Suprapubic skin (tissue), 4 donors: ENCODE results near the gene CCDC126. TPM values are rescaled to one million over a fixed set of nuclear protein-coding genes. Genes with fewer than 3 reads are reported as not detected.

Experiments
- DNase-seq, 2 donors: peaks; one replicate each; pipeline ENCODE4 v3.0.0-alpha.2; 2019; ENCODE audit warnings: low spot score in 2 of 2
- H3K27ac ChIP-seq: fragments of 200-600 bp; sonication (generic); one replicate; pipeline ENCODE4 v1.5.1; 2019
- H3K27me3 ChIP-seq: fragments of 200-600 bp; sonication (generic); one replicate; pipeline ENCODE4 v1.5.1; 2019
- H3K36me3 ChIP-seq: fragments of 200-600 bp; sonication (generic); one replicate; pipeline ENCODE4 v1.5.1; 2019
- H3K4me1 ChIP-seq: fragments of 200-600 bp; sonication (generic); one replicate; pipeline ENCODE4 v1.5.1; 2019
- H3K4me3 ChIP-seq: fragments of 200-600 bp; sonication (generic); one replicate; pipeline ENCODE4 v1.5.1; 2019; ENCODE audit warnings: mild to moderate bottlenecking
- H3K9me3 ChIP-seq: fragments of 200-600 bp; sonication (generic); one replicate; pipeline ENCODE4 v1.5.1; 2019
- CTCF ChIP-seq, 2 donors: fragments of 200-600 bp in 1 of 2; fragments of 450-650 bp in 1 of 2; sonication (generic) in 1 of 2; IDR thresholded peaks; one replicate each; pipeline ENCODE4 v1.5.1; 2016 to 2019; ENCODE audit warnings: antibody characterized with exemption in 2 of 2, mild to moderate bottlenecking in 1 of 2, moderate library complexity in 1 of 2
- EP300 ChIP-seq: sonication (generic); formaldehyde crosslinking; IDR thresholded peaks from one replicate; pipeline ENCODE4 v1.6.1; 2017; ENCODE audit warnings: antibody characterized with exemption
- POLR2A ChIP-seq, 2 donors: fragments of 450-650 bp; IDR thresholded peaks; one replicate each; pipeline ENCODE4 v1.6.1; 2017; ENCODE audit warnings: antibody characterized with exemption in 2 of 2, mild to moderate bottlenecking in 2 of 2, moderate library complexity in 2 of 2
- POLR2AphosphoS5 ChIP-seq, 3 donors: sonication (generic); formaldehyde crosslinking; IDR thresholded peaks; one replicate each; pipeline ENCODE4 v1.6.1; 2017; ENCODE audit warnings: antibody characterized with exemption in 3 of 3
- WGBS: methylation state at CpG from one replicate; pipeline ENCODE4 v1.1.5; 2018; 5-methylcytosine and 5-hydroxymethylcytosine counted together
- total RNA-seq, 4 donors: library from RNA; depleted of rRNA; stranded (reverse); fragments of >200 nt; gene quantifications; one replicate each; pipeline ENCODE4 v1.1.0, GENCODE V29; 2016

CCDC126 gene
- total RNA-seq, 4 donors from 2014 or later, result 7.1 to 25.4 (median 11.5) TPM

- Histone ChIP-seq H3K27me3 (no peaks in the 10 kb centered on the region), H3K27ac (no peak overlapping the region), H3K4me3 (no peak overlapping the region), H3K4me1 (no peaks in the 10 kb centered on the region), H3K9me3 (no peaks in the 10 kb centered on the region), H3K36me3 (no peaks in the 10 kb centered on the region)
- TF ChIP-seq EP300 (no peak), POLR2AphosphoS5 (IDR thresholded peaks at IDR 0.05) (no peak), CTCF (IDR thresholded peaks at IDR 0.05) (no peak), POLR2A (IDR thresholded peaks at IDR 0.05) (no peak)
- no peak for DNase-seq
- WGBS, result 94% methylated on average over 22 of the region's 22 CpGs
Observed at GRCh38 chr7:23655433-23655832, 58.3 kb downstream of the CCDC126 start.

- no peaks in the 10 kb centered on the region for H3K9me3 ChIP-seq
- H3K36me3 ChIP-seq, result no peaks in the 10 kb centered on the region
- WGBS, result 88% methylated on average over 7 of the region's 7 CpGs
- H3K27me3 ChIP-seq, result no peaks in the 10 kb centered on the region
- DNase-seq, result no peak
- no peak overlapping the region for H3K4me3 ChIP-seq
- H3K4me1 ChIP-seq, result no peaks in the 10 kb centered on the region
- no peak for TF ChIP-seq CTCF (IDR thresholded peaks at IDR 0.05)
- TF ChIP-seq EP300, result no peak
- TF ChIP-seq POLR2A (IDR thresholded peaks at IDR 0.05), result no peak
- no peak for TF ChIP-seq POLR2AphosphoS5 (IDR thresholded peaks at IDR 0.05)
- no peak overlapping the region for H3K27ac ChIP-seq
Observed at GRCh38 chr7:23658831-23659427, 61.7 kb downstream of the CCDC126 start.

GRCh38 chr7:23661385-23661784, 64.2 kb downstream of the CCDC126 start:
- no peak for DNase-seq
- Histone ChIP-seq H3K4me1 (no peaks in the 10 kb centered on the region), H3K36me3 (no peaks in the 10 kb centered on the region), H3K9me3 (no peaks in the 10 kb centered on the region), H3K27me3 (no peaks in the 10 kb centered on the region), H3K4me3 (no peak overlapping the region), H3K27ac (no peak overlapping the region)
- no peak for TF ChIP-seq CTCF (IDR thresholded peaks at IDR 0.05)
- no peak for TF ChIP-seq EP300
- TF ChIP-seq POLR2A (IDR thresholded peaks at IDR 0.05), result no peak
- TF ChIP-seq POLR2AphosphoS5 (IDR thresholded peaks at IDR 0.05), result no peak
- 96% methylated on average over 3 of the region's 3 CpGs for WGBS

- DNase-seq, result no peak
- WGBS, result 78% methylated on average over 8 of the region's 8 CpGs
- TF ChIP-seq POLR2A (IDR thresholded peaks at IDR 0.05) (no peak), POLR2AphosphoS5 (IDR thresholded peaks at IDR 0.05) (no peak), EP300 (no peak), CTCF (IDR thresholded peaks at IDR 0.05) (no peak)
Observed at GRCh38 chr7:23662124-23662983, 65.2 kb downstream of the CCDC126 start.

GRCh38 chr7:23662984-23663313, 65.8 kb downstream of the CCDC126 start:
- H3K4me1 ChIP-seq, result no peaks in the 10 kb centered on the region
- H3K9me3 ChIP-seq, result no peaks in the 10 kb centered on the region
- TF ChIP-seq EP300 (no peak), POLR2A (IDR thresholded peaks at IDR 0.05) (no peak), CTCF (IDR thresholded peaks at IDR 0.05) (no peak), POLR2AphosphoS5 (IDR thresholded peaks at IDR 0.05) (no peak)
- H3K4me3 ChIP-seq, result no peak overlapping the region
- no peaks in the 10 kb centered on the region for H3K36me3 ChIP-seq
- 82% methylated on average over 2 of the region's 2 CpGs for WGBS
- H3K27ac ChIP-seq, result no peak overlapping the region
- H3K27me3 ChIP-seq, result no peaks in the 10 kb centered on the region
- DNase-seq, result no peak

More at GRCh38 chr7:23662124-23662983, 65.2 kb downstream of the CCDC126 start:
- H3K4me3 ChIP-seq, result no peak overlapping the region
- no peak overlapping the region for H3K27ac ChIP-seq
- H3K36me3 ChIP-seq, result no peaks in the 10 kb centered on the region
- no peaks in the 10 kb centered on the region for H3K27me3 ChIP-seq
- no peaks in the 10 kb centered on the region for H3K9me3 ChIP-seq
- no peaks in the 10 kb centered on the region for H3K4me1 ChIP-seq
